Type B pancreatic cell (in vitro differentiated cells): ENCODE data around the gene CEP170. TPM values are rescaled to one million over a fixed set of nuclear protein-coding genes. Genes with fewer than 3 reads are reported as not detected.
A peak's percentile ranks its signal among the peaks of the same experiment; 100 is the strongest.
"Not testable (repeated sequence)": the region's sequence is repeated elsewhere in the genome, so short reads cannot be mapped to it uniquely, and the experiment has no call there.

Experiments used
- DNase-seq: peaks from one replicate; pipeline ENCODE4 v3.0.0; 2021; ENCODE audit warnings: mixed read lengths; ENCODE audit not compliant: unreplicated experiment; ENCODE audit errors: extremely low spot score
- H3K27ac Mint-ChIP-seq: 2 replicates; pipeline ENCODE4 v1.8.0; 2021; ENCODE audit warnings: mild to moderate bottlenecking, mixed read lengths
- H3K27me3 Mint-ChIP-seq: 2 replicates; pipeline ENCODE4 v1.8.0; 2021; ENCODE audit warnings: mixed read lengths
- H3K36me3 Mint-ChIP-seq: 2 replicates; pipeline ENCODE4 v1.8.0; 2021; ENCODE audit warnings: mixed read lengths
- H3K4me1 Mint-ChIP-seq: one replicate; pipeline ENCODE4 v1.8.0; 2021; ENCODE audit warnings: mixed read lengths; ENCODE audit not compliant: unreplicated experiment
- H3K4me3 Mint-ChIP-seq: 2 replicates; pipeline ENCODE4 v1.8.0; 2021; ENCODE audit warnings: mild to moderate bottlenecking, mixed read lengths
- H3K9me3 Mint-ChIP-seq: 2 replicates; pipeline ENCODE4 v1.8.0; 2021; ENCODE audit warnings: mixed read lengths
- total RNA-seq: library from RNA; stranded (reverse); gene quantifications from 2 replicates; pipeline ENCODE4 v1.2.1, GENCODE V29; 2021; ENCODE audit warnings: low replicate concordance
- TF ChIP-seq, protein P1 (sequence below): fragments of 200-600 bp; sonication (generic); conservative IDR thresholded peaks from 2 replicates; pipeline ENCODE4 v1.5.0; 2021; ENCODE audit warnings: antibody characterized with exemption, mild to moderate bottlenecking

The CEP170 gene
- total RNA-seq, 1 donor from 2014 or later: 83.8 TPM

DNA sequence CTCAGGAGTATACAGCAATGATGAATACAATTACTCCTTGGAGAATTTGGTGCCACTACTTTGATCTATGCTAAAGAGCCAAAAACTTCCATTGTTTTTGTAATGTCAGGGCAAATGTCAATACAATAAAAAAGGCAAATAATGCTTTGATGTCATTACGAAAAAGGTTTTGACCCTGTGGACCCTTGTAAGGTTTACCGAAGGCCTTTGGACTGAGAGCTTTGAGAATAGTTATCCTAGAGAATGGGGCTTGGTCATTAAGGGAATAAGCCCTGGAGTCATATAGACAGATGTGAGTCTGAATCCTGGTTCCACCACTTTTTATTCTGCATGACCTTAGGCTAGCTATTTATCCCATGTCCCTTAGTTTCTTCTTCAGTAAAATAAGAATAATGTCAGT is 27.5 kb downstream of the CEP170 start:
- no peaks in the 10 kb centered on the region for H3K4me1 Mint-ChIP-seq
- no peak for DNase-seq
- no peak overlapping the region for H3K4me3 Mint-ChIP-seq
- H3K36me3 Mint-ChIP-seq: peaks cover 41% of the 10 kb centered on the region
- H3K27ac Mint-ChIP-seq: no peak overlapping the region
- peaks cover 22% of the 10 kb centered on the region for H3K9me3 Mint-ChIP-seq
- no peaks in the 10 kb centered on the region for H3K27me3 Mint-ChIP-seq
- TF ChIP-seq, protein P1, sequence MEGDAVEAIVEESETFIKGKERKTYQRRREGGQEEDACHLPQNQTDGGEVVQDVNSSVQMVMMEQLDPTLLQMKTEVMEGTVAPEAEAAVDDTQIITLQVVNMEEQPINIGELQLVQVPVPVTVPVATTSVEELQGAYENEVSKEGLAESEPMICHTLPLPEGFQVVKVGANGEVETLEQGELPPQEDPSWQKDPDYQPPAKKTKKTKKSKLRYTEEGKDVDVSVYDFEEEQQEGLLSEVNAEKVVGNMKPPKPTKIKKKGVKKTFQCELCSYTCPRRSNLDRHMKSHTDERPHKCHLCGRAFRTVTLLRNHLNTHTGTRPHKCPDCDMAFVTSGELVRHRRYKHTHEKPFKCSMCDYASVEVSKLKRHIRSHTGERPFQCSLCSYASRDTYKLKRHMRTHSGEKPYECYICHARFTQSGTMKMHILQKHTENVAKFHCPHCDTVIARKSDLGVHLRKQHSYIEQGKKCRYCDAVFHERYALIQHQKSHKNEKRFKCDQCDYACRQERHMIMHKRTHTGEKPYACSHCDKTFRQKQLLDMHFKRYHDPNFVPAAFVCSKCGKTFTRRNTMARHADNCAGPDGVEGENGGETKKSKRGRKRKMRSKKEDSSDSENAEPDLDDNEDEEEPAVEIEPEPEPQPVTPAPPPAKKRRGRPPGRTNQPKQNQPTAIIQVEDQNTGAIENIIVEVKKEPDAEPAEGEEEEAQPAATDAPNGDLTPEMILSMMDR: no peak

DNA sequence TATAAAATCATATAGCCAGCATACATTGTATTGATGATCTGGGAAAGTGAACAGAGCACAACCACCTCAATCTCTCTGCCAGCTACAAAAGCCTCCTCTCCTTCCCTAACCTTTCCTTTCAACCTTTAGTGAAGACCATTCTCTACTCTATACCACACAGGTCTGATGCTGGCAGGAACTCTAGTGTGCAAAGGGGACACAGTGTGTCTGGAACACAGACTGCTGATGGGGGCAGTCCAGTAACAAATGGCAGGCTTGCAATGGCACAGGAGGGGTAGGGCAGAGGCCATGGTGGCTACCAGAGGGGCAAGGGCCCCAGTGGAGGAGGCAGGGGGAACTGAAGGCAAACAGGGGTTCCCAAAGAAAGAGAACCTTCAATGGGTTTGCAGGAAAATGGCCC is 37.0 kb downstream of the CEP170 start:
- TF ChIP-seq, protein P1: no peak
- H3K27me3 Mint-ChIP-seq: no peaks in the 10 kb centered on the region
- no peak for DNase-seq
- no peak overlapping the region for H3K27ac Mint-ChIP-seq
- H3K36me3 Mint-ChIP-seq: peaks cover 53% of the 10 kb centered on the region
- peak overlapping the region; percentile 9 for H3K4me3 Mint-ChIP-seq
- H3K9me3 Mint-ChIP-seq: peaks cover 4% of the 10 kb centered on the region
- H3K4me1 Mint-ChIP-seq: no peaks in the 10 kb centered on the region

DNA sequence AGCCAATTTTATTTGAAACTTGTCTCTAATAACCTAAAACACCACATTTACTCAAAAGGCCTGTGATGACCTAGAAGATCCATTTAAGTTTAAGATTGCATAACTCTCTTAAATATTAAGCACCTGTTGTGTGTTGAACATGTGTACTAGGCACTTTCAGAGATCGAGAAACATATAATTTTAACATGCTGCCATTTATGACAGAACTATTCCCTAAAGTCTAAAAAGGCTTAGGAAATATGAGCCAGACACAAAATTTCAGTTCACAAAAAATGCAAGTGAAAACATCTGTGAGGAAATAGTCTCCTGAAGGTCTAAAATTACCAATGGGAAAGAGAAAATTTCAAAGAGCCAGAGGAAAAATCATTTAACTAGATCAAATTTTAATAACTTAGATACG is 37.7 kb downstream of the CEP170 start:
- Mint-ChIP-seq H3K4me1 (no peaks in the 10 kb centered on the region), H3K27ac (no peak overlapping the region), H3K27me3 (no peaks in the 10 kb centered on the region), H3K4me3 (no peak overlapping the region), H3K36me3 (peaks cover 48% of the 10 kb centered on the region), H3K9me3 (peaks cover 4% of the 10 kb centered on the region)
- TF ChIP-seq, protein P1: no peak
- no peak for DNase-seq

DNA sequence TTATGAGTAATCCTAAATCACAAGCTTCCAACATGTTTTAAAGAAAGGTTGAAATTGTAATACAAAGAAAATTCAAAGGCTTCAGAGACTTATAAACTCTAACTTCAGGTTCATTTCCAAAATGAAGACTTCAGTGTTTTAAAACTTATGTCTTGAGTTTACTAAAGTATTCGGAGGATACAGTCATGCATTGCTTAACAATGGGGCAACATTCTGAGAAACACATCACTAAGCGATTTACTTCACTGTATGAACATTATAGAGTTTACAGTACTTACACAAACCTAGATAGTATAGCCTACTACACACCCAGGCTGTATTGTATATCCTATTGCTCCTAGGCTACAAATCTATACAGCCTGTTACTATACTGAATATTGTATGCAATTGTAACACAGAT is 38.3 kb downstream of the CEP170 start:
- Mint-ChIP-seq H3K27ac (no peak overlapping the region), H3K9me3 (peaks cover 4% of the 10 kb centered on the region), H3K27me3 (no peaks in the 10 kb centered on the region), H3K4me1 (no peaks in the 10 kb centered on the region), H3K4me3 (no peak overlapping the region), H3K36me3 (peaks cover 46% of the 10 kb centered on the region)
- TF ChIP-seq, protein P1: no peak
- no peak for DNase-seq

DNA sequence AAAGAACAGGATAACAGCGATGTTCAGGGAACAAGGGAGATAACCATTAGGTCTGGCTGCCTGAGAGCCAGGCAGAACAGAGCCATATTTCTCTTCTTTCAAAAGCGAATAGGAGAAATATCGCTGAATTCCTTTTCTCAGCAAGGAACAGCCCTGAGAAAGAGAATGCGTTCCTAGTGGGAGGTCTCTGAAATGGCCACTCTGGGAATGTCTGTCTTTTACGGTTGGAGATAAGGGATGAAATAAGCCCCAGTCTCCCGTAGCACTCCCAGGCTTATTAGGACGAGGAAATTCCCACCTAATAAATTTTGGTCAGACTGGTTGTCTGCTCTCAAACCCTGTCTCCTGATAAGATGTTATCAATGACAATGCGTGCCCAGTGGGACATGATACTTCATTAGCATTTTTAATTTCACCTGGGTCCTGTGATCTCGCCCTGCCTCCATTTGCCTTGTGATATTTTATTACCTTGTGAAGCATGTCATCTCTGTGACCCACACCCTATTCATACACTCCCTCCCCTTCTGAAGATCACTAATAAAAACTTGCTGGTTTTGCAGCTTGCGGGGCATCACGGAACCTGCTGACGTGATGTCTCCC is 39.7 kb downstream of the CEP170 start:
- not testable (repeated sequence) for H3K9me3 Mint-ChIP-seq, H3K4me3 Mint-ChIP-seq, DNase-seq, H3K27ac Mint-ChIP-seq, H3K27me3 Mint-ChIP-seq, H3K4me1 Mint-ChIP-seq
- peaks cover 37% of the 10 kb centered on the region for H3K36me3 Mint-ChIP-seq

DNA sequence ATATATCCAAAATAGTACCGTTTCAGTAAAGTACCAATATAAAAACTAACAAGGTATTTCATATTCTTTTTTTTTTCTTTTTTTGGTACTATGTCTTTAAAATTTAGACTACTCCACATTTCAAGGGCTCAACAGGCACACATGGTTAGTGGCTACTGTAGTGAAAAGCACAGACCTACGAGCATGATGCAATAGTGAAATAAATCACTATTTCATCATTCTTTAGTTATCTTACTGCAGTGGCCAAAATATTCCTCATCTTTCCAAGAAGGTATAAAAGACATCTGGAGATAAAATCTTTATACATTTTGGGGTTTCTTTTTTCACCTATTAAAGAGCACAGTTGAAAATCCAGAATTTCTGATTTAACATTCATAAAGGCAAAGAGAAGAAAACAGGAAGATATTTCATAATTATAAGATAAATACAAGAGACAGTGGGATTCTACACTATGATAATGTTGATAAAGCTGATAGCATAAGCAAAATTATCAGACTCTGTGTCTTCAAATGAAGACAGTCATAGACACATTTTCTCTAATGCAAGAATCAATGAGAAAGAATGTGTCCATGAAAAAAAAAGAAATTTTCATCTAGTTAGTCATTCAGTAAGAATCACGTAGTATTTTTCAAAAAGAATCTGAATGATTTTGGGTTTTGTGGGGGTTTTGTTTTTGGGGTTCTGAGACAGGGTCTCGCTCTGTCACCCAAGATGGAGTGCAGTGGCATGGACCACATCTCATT is 41.9 kb downstream of the CEP170 start:
- DNase-seq: no peak
- TF ChIP-seq, protein P1: no peak
- Mint-ChIP-seq H3K9me3 (peaks cover 4% of the 10 kb centered on the region), H3K36me3 (peaks cover 23% of the 10 kb centered on the region), H3K4me3 (no peak overlapping the region), H3K27me3 (no peaks in the 10 kb centered on the region), H3K27ac (no peak overlapping the region), H3K4me1 (no peaks in the 10 kb centered on the region)

DNA sequence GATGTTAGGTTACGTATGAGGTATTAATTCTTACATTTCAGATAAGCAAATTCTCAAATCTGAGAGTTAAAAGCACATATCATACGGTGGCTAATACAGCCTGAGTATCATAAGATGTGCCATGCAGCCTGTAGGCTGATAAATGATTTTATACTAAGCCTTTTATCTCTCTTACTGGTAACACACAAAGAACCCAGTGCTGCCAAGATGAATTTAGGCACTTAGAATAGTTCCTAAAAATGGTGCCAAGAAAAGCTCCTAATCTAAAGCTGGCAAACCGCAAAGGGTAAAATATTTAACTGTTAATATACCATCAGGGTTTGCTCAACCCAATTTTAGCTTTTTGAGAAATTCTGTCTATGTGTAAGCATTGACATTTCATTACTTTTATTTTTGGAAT is 43.1 kb downstream of the CEP170 start:
- not testable (repeated sequence) for H3K27ac Mint-ChIP-seq, H3K4me1 Mint-ChIP-seq, H3K9me3 Mint-ChIP-seq, DNase-seq, H3K27me3 Mint-ChIP-seq, H3K4me3 Mint-ChIP-seq
- H3K36me3 Mint-ChIP-seq: peaks cover 11% of the 10 kb centered on the region

DNA sequence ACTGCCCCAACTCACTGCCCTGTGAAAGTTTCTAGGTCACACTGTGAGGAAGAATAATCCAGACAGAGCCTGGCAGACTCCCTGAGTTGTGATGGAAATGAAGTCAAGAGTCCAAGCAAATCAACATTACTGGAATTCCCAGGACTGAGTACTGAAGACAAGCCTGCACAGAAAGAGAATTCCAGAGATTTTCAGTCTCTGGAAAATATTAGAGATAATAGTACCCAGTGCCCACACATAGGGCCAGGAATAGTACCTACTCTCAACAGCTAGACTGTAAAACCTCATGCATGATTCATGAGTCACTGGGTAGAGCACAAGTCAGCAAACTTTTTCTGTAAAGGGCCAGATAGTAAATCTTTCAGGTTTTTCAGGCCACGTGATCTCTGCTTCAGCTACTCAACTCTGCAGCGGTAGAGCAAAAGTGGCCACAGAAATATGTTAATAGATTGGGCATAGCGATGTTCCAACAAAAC is 50.0 kb downstream of the CEP170 start:
- DNase-seq, H3K27me3 Mint-ChIP-seq: not testable (repeated sequence)

DNA sequence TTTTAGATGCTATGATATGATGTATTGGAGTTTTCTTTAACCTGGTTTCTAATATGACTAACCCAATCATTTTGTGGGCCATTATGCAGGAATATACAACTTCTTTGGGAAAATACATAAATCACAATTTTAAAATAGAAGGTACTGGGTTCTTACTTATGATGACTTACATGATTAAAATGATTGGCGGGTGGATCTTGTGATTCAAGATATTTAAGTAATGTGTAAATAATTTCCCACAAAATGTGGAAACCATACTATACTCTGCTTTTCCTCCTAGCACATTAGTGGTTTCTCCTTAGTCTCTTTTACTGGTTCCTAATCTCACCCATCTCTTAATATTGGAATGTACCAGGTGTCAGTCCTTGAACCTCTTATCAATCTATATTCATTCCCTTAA is 50.7 kb downstream of the CEP170 start:
- H3K4me3 Mint-ChIP-seq, H3K27me3 Mint-ChIP-seq, H3K4me1 Mint-ChIP-seq, DNase-seq, H3K36me3 Mint-ChIP-seq, H3K9me3 Mint-ChIP-seq, H3K27ac Mint-ChIP-seq: not testable (repeated sequence)

More for the DNA sequence above, 50.0 kb downstream of the CEP170 start:
- not testable (repeated sequence) for H3K9me3 Mint-ChIP-seq, H3K4me3 Mint-ChIP-seq, H3K36me3 Mint-ChIP-seq, H3K27ac Mint-ChIP-seq, H3K4me1 Mint-ChIP-seq
